ENCODE measurements around the gene RAB11FIP4. TPM values are rescaled to one million over a fixed set of nuclear protein-coding genes. Genes with fewer than 3 reads are reported as not detected.

The RAB11FIP4 gene
- total and polyA plus RNA-seq, 2 of the 8 experiments (the other 6 are each of a cell fraction or from before 2014, with no cell fraction given), result 21.7 to 53.2 TPM

DNA sequence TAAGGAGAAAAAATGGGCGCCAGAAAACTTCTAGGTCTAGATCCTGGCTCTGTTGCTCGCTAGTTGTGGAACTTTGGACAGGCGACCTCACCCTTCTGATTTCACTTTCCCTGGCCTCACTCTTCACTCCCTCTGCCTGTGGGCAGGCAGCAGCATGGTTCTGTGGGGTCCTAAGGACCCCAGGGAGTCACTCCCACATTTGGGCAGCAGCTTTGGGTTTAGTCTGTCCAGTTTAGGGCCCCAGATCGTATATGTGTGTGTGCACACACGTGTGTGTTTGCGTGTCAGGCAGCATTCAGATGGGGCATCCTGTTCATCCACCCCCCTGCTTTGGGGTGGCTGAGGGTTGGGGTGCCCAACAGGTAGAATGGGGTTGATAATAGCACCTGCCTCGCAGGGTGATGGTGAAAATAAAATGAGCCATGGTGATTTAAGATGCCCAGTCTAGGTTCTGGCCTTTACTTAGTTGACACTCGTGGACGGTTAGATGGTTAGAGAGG is 102.2 kb downstream of the RAB11FIP4 start:
- H3K4me1 ChIP-seq (replicated peaks in 1 of 4; ENCODE audit: control insufficient read depth in 3 of 4, insufficient read depth in 4 of 4, low read length in 3 of 4), result peaks cover 3 to 62% (median 35%) of the 10 kb centered on the region in 4 experiments
- H4K5ac ChIP-seq (ENCODE audit: insufficient read length, low read depth, low read length), result no peak overlapping the region
- no peak overlapping the region for H3K14ac ChIP-seq (ENCODE audit: insufficient read length)
- H2AFZ ChIP-seq (ENCODE audit: low read length), result no peak overlapping the region
- H3K27ac ChIP-seq (ENCODE audit: low read depth, low read length), result no peak overlapping the region
- H3K79me1 ChIP-seq (ENCODE audit: low read depth, low read length), result peaks cover 21% of the 10 kb centered on the region
- H2BK5ac ChIP-seq (ENCODE audit: low read depth, low read length), result no peak overlapping the region
- FAIRE-seq (no peak), DNase-seq (ENCODE audit: low read depth in 1 of 2, low spot score in 2 of 2) (no peak)
- H2AK5ac ChIP-seq (ENCODE audit: low read depth, low read length), result no peak overlapping the region
- H2BK120ac ChIP-seq (replicated peaks; ENCODE audit: low read depth, low read length), result no peak overlapping the region
- no peak overlapping the region for H2BK15ac ChIP-seq (ENCODE audit: low read length)
- CTCF ChIA-PET (ENCODE audit: partially characterized antibody), result interaction anchor here (1.1 to 1.6 kb wide), 7 partner anchors 14 to 104 kb away, joined by 3 to 5 read pairs (median 3); no protein-coding TSS in a partner anchor
- H4K91ac ChIP-seq (replicated peaks; ENCODE audit: insufficient read length, low read length), result no peak overlapping the region
- H3K9me3 ChIP-seq (ENCODE audit: insufficient read depth in 2 of 2, low read depth in 1 of 2, low read length in 1 of 2), result no peaks in the 10 kb centered on the region
- POLR2A ChIA-PET (ENCODE audit: partially characterized antibody), result no interaction called here
- no peak overlapping the region for H3K4me3 ChIP-seq (ENCODE audit: extremely low read depth in 1 of 4, insufficient read depth in 2 of 4, low read depth in 3 of 4, low read length in 4 of 4)
- TF ChIP-seq GABPA (IDR thresholded peaks at IDR 0.05; ENCODE audit: borderline replicate concordance, insufficient read depth, low read length), result no peak
- no peak for TF ChIP-seq ZNF274 (IDR thresholded peaks at IDR 0.05; ENCODE audit: borderline replicate concordance, extremely low read depth, low read length)
- 86% methylated on average over 9 of the region's 9 CpGs; no CpG with 5 or more reads in 1 of the 2 experiments for WGBS, 2 experiments (ENCODE audit: extremely low coverage in 1 of 2, insufficient coverage in 1 of 2, insufficient read length in 1 of 2, insufficient replicate concordance in 2 of 2, low coverage in 1 of 2, low lambda C conversion rate in 2 of 2, missing lambda C conversion rate in 1 of 2)
- H3K56ac ChIP-seq (replicated peaks; ENCODE audit: insufficient read length, low read depth, low read length), result no peak overlapping the region
- H3K4ac ChIP-seq (replicated peaks; ENCODE audit: insufficient read length, low read depth, low read length), result no peak overlapping the region
- 0 out of 2 replicates have a peak overlapping the region, but pooled peaks have one; percentile 10 for H2BK12ac ChIP-seq (ENCODE audit: low read depth, low read length)
- no peak overlapping the region for H3K23ac ChIP-seq (ENCODE audit: insufficient read length)
- peaks cover 0 to 80% of the 10 kb centered on the region in 2 experiments; a peak in 2 of 4 replicates for H3K79me2 ChIP-seq (ENCODE audit: control insufficient read depth in 1 of 2, insufficient read depth in 2 of 2, low read length in 2 of 2)
- H3K9ac ChIP-seq (replicated peaks in 1 of 4; ENCODE audit: extremely low read depth in 1 of 4, low read depth in 3 of 4, low read length in 3 of 4), result no peak overlapping the region
- no peak overlapping the region for H3K4me2 ChIP-seq (ENCODE audit: insufficient read depth in 1 of 2, low read depth in 2 of 2, low read length in 2 of 2)
- H4K8ac ChIP-seq (ENCODE audit: extremely low read depth, insufficient read depth, low read length), result no peak overlapping the region; the same call in 1 of the 2 replicates
- H4K20me1 ChIP-seq (replicated peaks in 1 of 2; ENCODE audit: control insufficient read depth in 1 of 2, insufficient read depth in 2 of 2, low read length in 2 of 2), result peaks cover 5 to 31% of the 10 kb centered on the region in 2 experiments
- H3K23me2 ChIP-seq (ENCODE audit: low read depth, low read length), result peaks cover 8% of the 10 kb centered on the region; the same call in 1 of the 2 replicates
- no peaks in the 10 kb centered on the region for H3K36me3 ChIP-seq (ENCODE audit: control insufficient read depth in 2 of 4, insufficient read depth in 4 of 4, low read length in 3 of 4)
- H3K27me3 ChIP-seq (replicated peaks in 1 of 4; ENCODE audit: control insufficient read depth in 3 of 4, extremely low read depth in 1 of 4, insufficient read depth in 3 of 4, low read length in 3 of 4), result peaks cover 0 to 4% (median 2%) of the 10 kb centered on the region in 4 experiments; a peak in 1 of 7 replicates
- no peak overlapping the region for H3K18ac ChIP-seq (ENCODE audit: extremely low read depth, low read length)
- H2BK20ac ChIP-seq (ENCODE audit: low read length), result no peak overlapping the region
